DND-41 (cell line): Measurements from ENCODE around the gene SMARCC1.

Source experiments
- EZH2 ChIP-seq: IDR thresholded peaks from 3 replicates; pipeline ENCODE4 v1.6.1; 2012; ENCODE audit warnings: borderline replicate concordance, low read depth, mild to moderate bottlenecking, moderate library complexity, low read length, inconsistent platforms; ENCODE audit not compliant: severe bottlenecking
- TF ChIP-seq, protein P1 (sequence below): IDR thresholded peaks from 2 replicates; pipeline ENCODE4 v1.5.1; 2012; ENCODE audit warnings: borderline replicate concordance, low read length, moderate library complexity, mild to moderate bottlenecking; ENCODE audit not compliant: poor library complexity, severe bottlenecking; ENCODE audit errors: extremely low read depth

DNA sequence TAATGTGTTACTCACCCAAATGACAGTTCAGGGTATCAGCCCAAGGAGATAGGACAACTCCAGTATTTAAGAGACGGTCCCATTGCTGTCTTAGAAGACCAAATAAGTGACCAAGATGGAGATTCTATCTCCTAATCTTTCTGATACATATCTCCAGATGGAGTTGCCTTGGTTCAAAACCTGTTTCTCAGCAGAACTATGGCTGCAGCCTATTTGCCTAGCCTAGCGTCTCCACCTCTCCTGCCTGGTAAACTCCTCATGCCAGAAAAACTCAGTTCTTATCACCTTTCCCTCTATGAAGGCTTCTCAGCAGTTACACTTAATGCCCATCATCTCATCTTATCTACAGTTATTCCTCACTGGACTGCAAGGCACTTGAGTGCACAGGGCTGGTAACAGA, 201.8 kb downstream of the SMARCC1 start:
- TF ChIP-seq, protein P1, sequence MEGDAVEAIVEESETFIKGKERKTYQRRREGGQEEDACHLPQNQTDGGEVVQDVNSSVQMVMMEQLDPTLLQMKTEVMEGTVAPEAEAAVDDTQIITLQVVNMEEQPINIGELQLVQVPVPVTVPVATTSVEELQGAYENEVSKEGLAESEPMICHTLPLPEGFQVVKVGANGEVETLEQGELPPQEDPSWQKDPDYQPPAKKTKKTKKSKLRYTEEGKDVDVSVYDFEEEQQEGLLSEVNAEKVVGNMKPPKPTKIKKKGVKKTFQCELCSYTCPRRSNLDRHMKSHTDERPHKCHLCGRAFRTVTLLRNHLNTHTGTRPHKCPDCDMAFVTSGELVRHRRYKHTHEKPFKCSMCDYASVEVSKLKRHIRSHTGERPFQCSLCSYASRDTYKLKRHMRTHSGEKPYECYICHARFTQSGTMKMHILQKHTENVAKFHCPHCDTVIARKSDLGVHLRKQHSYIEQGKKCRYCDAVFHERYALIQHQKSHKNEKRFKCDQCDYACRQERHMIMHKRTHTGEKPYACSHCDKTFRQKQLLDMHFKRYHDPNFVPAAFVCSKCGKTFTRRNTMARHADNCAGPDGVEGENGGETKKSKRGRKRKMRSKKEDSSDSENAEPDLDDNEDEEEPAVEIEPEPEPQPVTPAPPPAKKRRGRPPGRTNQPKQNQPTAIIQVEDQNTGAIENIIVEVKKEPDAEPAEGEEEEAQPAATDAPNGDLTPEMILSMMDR, result no peak
- TF ChIP-seq EZH2, result no peak
